ENCODE measurements around the gene COX4I1.

COX4I1 gene

DNA sequence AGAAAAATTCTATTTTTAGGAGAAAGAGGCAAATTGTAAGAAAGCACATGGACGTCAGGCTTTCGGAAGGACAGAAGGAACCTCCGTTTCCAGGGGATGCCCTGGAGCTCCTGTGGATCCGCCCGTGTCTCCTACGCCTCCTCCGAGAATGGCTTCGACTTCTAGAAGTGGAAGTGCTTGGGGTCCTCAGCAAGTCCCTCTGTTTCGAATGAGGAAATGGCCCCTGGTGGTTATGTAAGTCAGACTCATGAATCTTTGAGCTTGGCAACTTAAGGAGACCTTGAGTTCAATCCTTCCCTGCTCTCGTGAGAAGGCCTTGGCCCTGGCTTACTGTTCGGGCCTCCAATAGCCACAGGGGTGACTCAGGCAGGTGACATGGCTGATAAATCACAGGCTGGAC is 38.9 kb downstream of the COX4I1 start:
- Histone ChIP-seq H3K9me3 (ENCODE audit: control insufficient read depth, low read length) (no peaks in the 10 kb centered on the region), H3K27me3 (ENCODE audit: control insufficient read depth, insufficient read depth, low read length, poor library complexity, severe bottlenecking) (no peaks in the 10 kb centered on the region)
- 94 to 95% methylated on average over 11 of the region's 11 CpGs for WGBS, 2 experiments

DNA sequence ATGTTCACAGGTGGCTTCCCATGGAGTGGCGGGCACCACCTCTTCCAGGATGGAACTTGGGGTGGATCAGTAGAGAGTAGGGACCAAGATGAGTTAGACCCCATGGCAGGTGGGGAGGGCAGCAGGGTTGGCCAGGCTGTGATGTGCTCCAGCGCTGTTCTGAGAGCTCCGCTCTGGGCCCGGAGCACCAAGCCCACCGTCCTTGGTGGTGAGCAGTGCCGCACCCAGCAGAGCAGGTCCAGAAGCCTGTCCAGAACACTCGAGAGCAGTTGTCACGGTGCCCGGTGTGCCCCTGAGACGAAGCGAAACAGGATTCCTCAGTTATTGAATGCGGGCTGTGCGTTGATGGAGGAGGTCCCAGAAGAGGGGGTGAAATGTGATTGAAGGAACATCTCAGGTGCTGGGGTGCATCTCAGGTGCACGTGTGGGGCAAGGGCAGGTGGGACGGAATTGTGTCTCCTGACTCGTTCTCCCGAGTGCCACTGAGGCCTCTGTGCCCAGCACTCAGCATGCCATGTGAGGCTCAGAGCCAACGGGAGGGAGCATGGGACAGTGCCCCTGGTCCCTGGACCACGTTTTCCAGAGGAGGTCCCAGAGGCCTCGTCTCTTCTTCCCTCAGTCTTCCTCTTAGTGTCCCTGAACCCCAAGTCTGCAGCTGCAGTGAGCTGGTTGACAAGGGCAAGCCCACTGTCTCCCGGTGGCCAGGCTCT is 39.5 kb downstream of the COX4I1 start:
- H3K4me3 ChIP-seq (ENCODE audit: insufficient read depth, low read depth, low read length), result no peak overlapping the region
- H3K27ac ChIP-seq (ENCODE audit: insufficient read depth, low read depth, low read length, poor library complexity, severe bottlenecking), result no peak overlapping the region
- no peaks in the 10 kb centered on the region for H3K36me3 ChIP-seq (ENCODE audit: control insufficient read depth, insufficient read depth, low read length)
- no peaks in the 10 kb centered on the region for H3K27me3 ChIP-seq (ENCODE audit: control insufficient read depth, insufficient read depth, low read length, poor library complexity, severe bottlenecking)
- no peaks in the 10 kb centered on the region for H3K4me1 ChIP-seq (ENCODE audit: control insufficient read depth, insufficient read depth, low read length)
- no peaks in the 10 kb centered on the region for H3K9me3 ChIP-seq (ENCODE audit: control insufficient read depth, low read length)
- WGBS, 2 experiments, result 93 to 95% methylated on average over 21 of the region's 21 CpGs

More for the DNA sequence above, 38.9 kb downstream of the COX4I1 start:
- Histone ChIP-seq H3K27ac (ENCODE audit: insufficient read depth, low read depth, low read length, poor library complexity, severe bottlenecking) (no peak overlapping the region), H3K4me1 (ENCODE audit: control insufficient read depth, insufficient read depth, low read length) (no peaks in the 10 kb centered on the region), H3K36me3 (ENCODE audit: control insufficient read depth, insufficient read depth, low read length) (no peaks in the 10 kb centered on the region), H3K4me3 (ENCODE audit: insufficient read depth, low read depth, low read length) (no peak overlapping the region)

DNA sequence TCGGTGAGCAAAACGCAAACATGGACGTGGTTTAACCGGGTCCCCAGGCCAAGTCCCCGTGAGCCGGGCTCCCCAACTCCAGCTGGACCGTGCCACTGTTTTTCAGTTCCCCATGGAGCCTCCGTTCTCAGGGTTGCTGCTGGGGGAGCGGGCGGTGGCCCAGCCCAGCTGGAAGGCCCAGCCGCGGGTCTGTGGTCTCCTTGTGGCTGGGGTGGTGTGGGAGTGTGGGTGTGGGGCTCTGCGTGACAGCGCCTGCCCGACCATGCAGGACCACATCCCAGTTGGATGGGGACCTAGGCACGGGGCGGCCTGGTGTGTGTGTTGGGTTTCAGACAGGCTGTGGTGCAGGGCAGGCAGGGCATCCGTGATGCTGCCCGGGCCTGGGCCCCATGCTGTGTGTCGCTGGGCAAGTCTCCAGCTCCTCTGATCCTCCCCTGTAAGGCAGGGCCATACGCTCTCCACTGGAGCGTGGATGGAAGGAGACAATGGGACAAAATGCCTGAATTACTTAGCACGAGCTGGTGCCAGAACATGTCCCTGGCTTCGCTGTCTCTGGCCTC is 40.3 kb downstream of the COX4I1 start:
- Histone ChIP-seq H3K36me3 (ENCODE audit: control insufficient read depth, insufficient read depth, low read length) (no peaks in the 10 kb centered on the region), H3K4me3 (ENCODE audit: insufficient read depth, low read depth, low read length) (no peak overlapping the region), H3K27me3 (ENCODE audit: control insufficient read depth, insufficient read depth, low read length, poor library complexity, severe bottlenecking) (no peaks in the 10 kb centered on the region), H3K9me3 (ENCODE audit: control insufficient read depth, low read length) (no peaks in the 10 kb centered on the region), H3K4me1 (ENCODE audit: control insufficient read depth, insufficient read depth, low read length) (no peaks in the 10 kb centered on the region), H3K27ac (ENCODE audit: insufficient read depth, low read depth, low read length, poor library complexity, severe bottlenecking) (no peak overlapping the region)
- WGBS, 2 experiments, result 94% methylated on average over 24 of the region's 24 CpGs

DNA sequence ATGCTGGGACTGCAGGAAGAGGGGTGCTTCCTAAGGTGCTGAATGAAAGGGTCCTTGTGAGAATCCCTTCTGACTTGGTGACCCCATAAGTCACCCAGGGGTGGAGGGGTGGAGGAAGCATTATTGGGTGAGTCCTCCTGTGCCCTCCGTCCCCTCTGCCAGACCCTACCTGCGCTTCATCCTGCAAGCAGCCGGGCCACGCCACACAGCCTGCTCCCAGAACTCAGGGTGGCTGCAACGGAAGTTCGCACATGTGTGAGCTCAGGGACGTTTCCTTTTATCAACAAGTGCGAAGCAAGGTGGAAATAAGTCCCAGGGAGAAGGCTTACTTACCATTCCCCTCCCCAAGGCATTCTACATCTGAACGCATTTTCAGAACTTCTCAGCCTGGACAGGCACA is 40.9 kb downstream of the COX4I1 start:
- 95 to 96% methylated on average over 9 of the region's 9 CpGs for WGBS, 2 experiments
- no peak overlapping the region for H3K27ac ChIP-seq (ENCODE audit: insufficient read depth, low read depth, low read length, poor library complexity, severe bottlenecking)

DNA sequence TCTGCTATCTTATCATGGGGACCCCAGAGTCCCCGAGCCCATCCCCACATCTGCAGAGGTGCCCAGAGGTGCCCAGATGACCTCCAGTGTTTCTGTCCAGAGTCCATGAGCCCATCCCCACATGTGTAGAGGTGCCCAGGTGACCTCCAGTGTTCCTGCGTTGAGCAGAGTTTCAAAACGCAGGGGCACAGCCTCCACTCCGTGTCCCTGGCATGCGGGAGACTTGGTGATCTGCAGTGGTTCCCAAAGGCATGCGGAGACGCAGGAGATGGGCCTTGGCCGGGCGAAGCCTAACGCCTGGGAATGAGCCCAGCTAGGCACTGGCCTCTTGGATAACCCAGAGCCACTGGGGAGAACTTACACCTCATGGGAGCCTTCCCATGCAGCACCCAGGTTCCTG is 41.3 kb downstream of the COX4I1 start:
- WGBS, 2 experiments, result 95% methylated on average over 10 of the region's 10 CpGs
- Histone ChIP-seq H3K27me3 (ENCODE audit: control insufficient read depth, insufficient read depth, low read length, poor library complexity, severe bottlenecking) (no peaks in the 10 kb centered on the region), H3K9me3 (ENCODE audit: control insufficient read depth, low read length) (no peaks in the 10 kb centered on the region), H3K36me3 (ENCODE audit: control insufficient read depth, insufficient read depth, low read length) (no peaks in the 10 kb centered on the region), H3K4me3 (ENCODE audit: insufficient read depth, low read depth, low read length) (no peak overlapping the region), H3K4me1 (ENCODE audit: control insufficient read depth, insufficient read depth, low read length) (no peaks in the 10 kb centered on the region), H3K27ac (ENCODE audit: insufficient read depth, low read depth, low read length, poor library complexity, severe bottlenecking) (no peak overlapping the region)

More for the DNA sequence above, 40.9 kb downstream of the COX4I1 start:
- H3K4me1 ChIP-seq (ENCODE audit: control insufficient read depth, insufficient read depth, low read length), result no peaks in the 10 kb centered on the region
- no peak overlapping the region for H3K4me3 ChIP-seq (ENCODE audit: insufficient read depth, low read depth, low read length)
- no peaks in the 10 kb centered on the region for H3K27me3 ChIP-seq (ENCODE audit: control insufficient read depth, insufficient read depth, low read length, poor library complexity, severe bottlenecking)
- H3K9me3 ChIP-seq (ENCODE audit: control insufficient read depth, low read length), result no peaks in the 10 kb centered on the region
- no peaks in the 10 kb centered on the region for H3K36me3 ChIP-seq (ENCODE audit: control insufficient read depth, insufficient read depth, low read length)

DNA sequence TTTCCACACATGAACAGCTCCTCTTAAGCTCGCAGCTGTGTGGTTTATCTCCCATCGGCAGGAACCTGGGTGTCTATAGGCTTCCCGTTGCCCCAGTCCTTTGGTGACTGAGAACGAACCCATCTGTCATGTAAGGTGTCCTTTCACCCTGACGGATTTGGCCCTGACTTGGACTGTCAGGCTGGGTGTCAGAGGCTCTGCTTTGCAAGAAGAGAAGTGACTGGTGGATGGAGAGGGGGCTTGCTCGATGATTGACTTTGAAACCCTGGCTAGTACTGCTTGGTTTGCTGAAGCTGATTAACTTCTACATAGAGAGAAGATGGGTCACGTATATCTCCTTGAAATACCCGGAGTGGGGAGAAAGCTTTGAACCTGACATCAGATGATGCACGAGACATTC is 42.9 kb downstream of the COX4I1 start:
- H3K27me3 ChIP-seq (ENCODE audit: control insufficient read depth, insufficient read depth, low read length, poor library complexity, severe bottlenecking), result no peaks in the 10 kb centered on the region
- H3K4me3 ChIP-seq (ENCODE audit: insufficient read depth, low read depth, low read length), result no peak overlapping the region
- H3K36me3 ChIP-seq (ENCODE audit: control insufficient read depth, insufficient read depth, low read length), result no peaks in the 10 kb centered on the region
- 90 to 94% methylated on average over 9 of the region's 9 CpGs for WGBS, 2 experiments
- H3K9me3 ChIP-seq (ENCODE audit: control insufficient read depth, low read length), result no peaks in the 10 kb centered on the region
- no peak overlapping the region for H3K27ac ChIP-seq (ENCODE audit: insufficient read depth, low read depth, low read length, poor library complexity, severe bottlenecking)
- H3K4me1 ChIP-seq (ENCODE audit: control insufficient read depth, insufficient read depth, low read length), result no peaks in the 10 kb centered on the region

DNA sequence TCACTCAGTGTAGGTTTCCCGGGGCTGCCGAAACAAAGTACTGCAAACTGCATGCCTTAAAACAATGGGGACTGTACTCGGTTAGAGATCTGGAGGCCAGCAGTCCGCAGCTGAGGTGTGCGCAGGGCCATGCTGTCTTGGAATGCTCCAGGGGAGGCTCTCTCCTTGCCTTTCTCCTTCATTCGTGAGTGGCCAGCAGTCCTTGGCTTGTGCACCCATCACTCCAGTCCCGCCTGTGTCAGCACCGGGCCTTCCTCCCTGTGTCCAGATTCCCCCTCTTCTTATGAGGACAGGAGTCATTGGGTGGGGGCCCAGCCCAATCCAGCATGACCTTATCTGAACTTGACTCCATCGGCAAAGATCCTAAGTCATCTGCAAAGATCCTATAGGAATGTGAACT is 43.4 kb downstream of the COX4I1 start:
- no peak overlapping the region for H3K27ac ChIP-seq (ENCODE audit: insufficient read depth, low read depth, low read length, poor library complexity, severe bottlenecking)
- 90 to 94% methylated on average over 9 of the region's 9 CpGs for WGBS, 2 experiments

DNA sequence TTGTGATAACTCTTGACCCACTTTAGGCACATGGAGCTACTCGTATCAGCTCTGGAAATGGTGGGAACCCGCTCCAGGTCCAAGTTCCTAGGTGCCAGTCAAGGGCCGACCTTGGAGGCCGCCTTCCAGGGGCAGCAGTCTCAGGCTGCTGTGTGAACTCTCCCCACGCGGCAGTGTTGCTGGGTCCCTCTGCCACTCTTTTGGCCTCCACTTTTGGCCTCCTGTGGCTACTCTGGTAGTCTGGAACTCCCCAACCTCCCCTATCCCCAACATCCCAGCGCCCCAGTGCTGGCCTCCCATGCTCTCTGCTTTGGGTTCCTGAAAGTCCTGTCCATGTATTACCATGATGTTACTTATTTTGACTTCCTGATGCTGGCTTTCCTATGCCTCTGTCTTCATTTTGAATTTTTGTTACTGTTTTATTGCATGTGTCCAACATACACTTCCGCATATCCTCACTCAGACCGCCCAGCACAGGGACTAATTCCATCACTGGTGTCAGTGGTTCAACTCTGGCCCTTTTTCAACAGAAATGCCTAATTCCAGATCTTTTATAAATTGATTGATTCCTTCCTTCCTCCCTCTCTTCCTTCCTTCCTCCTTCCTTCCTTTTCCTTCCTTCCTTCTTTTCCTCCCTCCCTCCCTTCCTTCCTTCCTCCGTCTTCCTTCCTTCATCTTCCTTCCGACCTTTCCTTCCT is 44.1 kb downstream of the COX4I1 start:
- 92 to 93% methylated on average over 11 of the region's 11 CpGs for WGBS, 2 experiments
- Histone ChIP-seq H3K36me3 (ENCODE audit: control insufficient read depth, insufficient read depth, low read length) (no peaks in the 10 kb centered on the region), H3K27me3 (ENCODE audit: control insufficient read depth, insufficient read depth, low read length, poor library complexity, severe bottlenecking) (no peaks in the 10 kb centered on the region), H3K9me3 (ENCODE audit: control insufficient read depth, low read length) (no peaks in the 10 kb centered on the region), H3K4me3 (ENCODE audit: insufficient read depth, low read depth, low read length) (no peak overlapping the region), H3K27ac (ENCODE audit: insufficient read depth, low read depth, low read length, poor library complexity, severe bottlenecking) (no peak overlapping the region), H3K4me1 (ENCODE audit: control insufficient read depth, insufficient read depth, low read length) (no peaks in the 10 kb centered on the region)

More for the DNA sequence above, 43.4 kb downstream of the COX4I1 start:
- H3K9me3 ChIP-seq (ENCODE audit: control insufficient read depth, low read length), result no peaks in the 10 kb centered on the region
- H3K4me3 ChIP-seq (ENCODE audit: insufficient read depth, low read depth, low read length), result no peak overlapping the region
- H3K27me3 ChIP-seq (ENCODE audit: control insufficient read depth, insufficient read depth, low read length, poor library complexity, severe bottlenecking), result no peaks in the 10 kb centered on the region
- no peaks in the 10 kb centered on the region for H3K36me3 ChIP-seq (ENCODE audit: control insufficient read depth, insufficient read depth, low read length)
- H3K4me1 ChIP-seq (ENCODE audit: control insufficient read depth, insufficient read depth, low read length), result no peaks in the 10 kb centered on the region

DNA sequence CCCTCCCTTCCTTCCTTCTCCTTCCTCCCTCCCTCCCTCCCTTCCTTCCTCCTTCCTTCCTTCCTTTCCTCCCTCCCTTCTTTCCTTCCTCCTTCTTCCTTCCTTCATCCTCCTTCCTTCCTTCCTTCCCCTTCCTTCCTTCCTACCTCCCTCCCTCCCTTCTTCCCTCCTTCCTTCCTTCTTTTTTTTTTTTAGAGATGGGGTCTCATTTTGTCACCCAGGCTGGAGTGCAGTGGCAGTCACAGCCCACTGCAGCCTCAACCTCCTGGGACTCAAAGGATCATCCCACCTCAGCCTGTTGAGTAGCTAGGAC is 44.6 kb downstream of the COX4I1 start:
- Histone ChIP-seq H3K4me1 (ENCODE audit: control insufficient read depth, insufficient read depth, low read length) (no peaks in the 10 kb centered on the region), H3K27ac (ENCODE audit: insufficient read depth, low read depth, low read length, poor library complexity, severe bottlenecking) (no peak overlapping the region), H3K9me3 (ENCODE audit: control insufficient read depth, low read length) (no peaks in the 10 kb centered on the region), H3K27me3 (ENCODE audit: control insufficient read depth, insufficient read depth, low read length, poor library complexity, severe bottlenecking) (no peaks in the 10 kb centered on the region), H3K4me3 (ENCODE audit: insufficient read depth, low read depth, low read length) (no peak overlapping the region), H3K36me3 (ENCODE audit: control insufficient read depth, insufficient read depth, low read length) (no peaks in the 10 kb centered on the region)

DNA sequence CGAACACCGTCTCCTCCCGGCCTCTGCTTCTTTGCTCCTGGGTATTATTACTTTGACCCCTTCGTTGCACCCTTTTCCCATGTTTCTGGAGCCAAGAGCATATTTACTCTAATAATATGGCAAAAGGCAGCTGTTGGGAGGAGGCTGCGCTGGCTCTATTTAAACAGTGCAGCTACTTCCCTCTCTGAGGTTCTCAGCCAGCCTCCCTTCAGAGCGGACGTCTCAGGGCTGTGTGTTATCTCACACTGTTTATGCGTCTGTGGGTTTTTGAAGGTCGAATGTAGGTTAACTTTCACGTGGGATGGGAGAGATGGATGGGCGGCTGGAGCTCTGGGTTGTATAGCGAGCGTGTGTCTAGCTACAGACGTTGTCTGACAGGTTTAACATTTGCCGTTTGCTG is 45.3 kb downstream of the COX4I1 start:
- no peak overlapping the region for H3K4me3 ChIP-seq (ENCODE audit: insufficient read depth, low read depth, low read length)
- no peaks in the 10 kb centered on the region for H3K27me3 ChIP-seq (ENCODE audit: control insufficient read depth, insufficient read depth, low read length, poor library complexity, severe bottlenecking)
- H3K36me3 ChIP-seq (ENCODE audit: control insufficient read depth, insufficient read depth, low read length), result no peaks in the 10 kb centered on the region
- no peaks in the 10 kb centered on the region for H3K9me3 ChIP-seq (ENCODE audit: control insufficient read depth, low read length)
- no peaks in the 10 kb centered on the region for H3K4me1 ChIP-seq (ENCODE audit: control insufficient read depth, insufficient read depth, low read length)
- H3K27ac ChIP-seq (ENCODE audit: insufficient read depth, low read depth, low read length, poor library complexity, severe bottlenecking), result no peak overlapping the region
- 84 to 85% methylated on average over 15 of the region's 15 CpGs for WGBS, 2 experiments
